GM12801 (cell line): ENCODE data around the gene SCRN2.

Experiments
- CTCF ChIP-seq: IDR thresholded peaks from one replicate; pipeline ENCODE4 v1.5.1; 2011; ENCODE audit warnings: control low read depth; ENCODE audit not compliant: insufficient read length; ENCODE audit errors: extremely low read depth

The SCRN2 gene

GRCh38 chr17:47875011-47875985 lies 34.2 kb upstream of the SCRN2 start:
- TF ChIP-seq CTCF: no peak

GRCh38 chr17:47873200-47874090 lies 32.4 kb upstream of the SCRN2 start:
- no peak for TF ChIP-seq CTCF

- no peak for TF ChIP-seq CTCF
Measured at GRCh38 chr17:47872651-47873161, 31.6 kb upstream of the SCRN2 start.

GRCh38 chr17:47872019-47872650 lies 31.1 kb upstream of the SCRN2 start:
- TF ChIP-seq CTCF: no peak

- no peak for TF ChIP-seq CTCF
Measured at GRCh38 chr17:47871048-47871447, 30.0 kb upstream of the SCRN2 start.

- TF ChIP-seq CTCF: no peak
Measured at GRCh38 chr17:47870056-47870455, 29.0 kb upstream of the SCRN2 start.

- no peak for TF ChIP-seq CTCF
Measured at GRCh38 chr17:47869114-47869513, 28.0 kb upstream of the SCRN2 start.
